PC-3 (cell line): ENCODE measurements around the gene ANXA7. TPM values are rescaled to one million over a fixed set of nuclear protein-coding genes. Genes with fewer than 3 reads are reported as not detected.

Source experiments
- ATAC-seq: fragments of 200-7000 bp; cut with Tn5 transposase; 2 replicates; pipeline ENCODE4 v1.9.1; 2020; ENCODE audit warnings: mild to moderate bottlenecking, moderate library complexity
- BruUV-seq: library from RNA; stranded (reverse); fragments of 400-500 nt; replicated peaks from 2 replicates; lab custom pipeline; 2021; lab: Mats Ljungman, UMichigan
- CTCF ChIA-PET: fragments of 300-600 bp; sonication (Branson Sonifier 250); formaldehyde crosslinking; loops from one replicate; lab custom pipeline; 2022; ENCODE audit warnings: antibody characterized with exemption; lab: Charles Lee
- POLR2A ChIA-PET: fragments of 300-600 bp; sonication (Branson Sonifier 250); formaldehyde crosslinking; loops from one replicate; lab custom pipeline; 2022; ENCODE audit warnings: antibody characterized with exemption; ENCODE audit not compliant: unreplicated experiment; lab: Charles Lee
- DNase-seq: peaks from one replicate; pipeline ENCODE4 v3.0.0-alpha.2; 2015
- H2AFZ ChIP-seq: fragments of 300-600 bp; sonication (generic); 2 replicates; pipeline ENCODE4 v1.6.0; 2016; ENCODE audit warnings: antibody characterized with exemption, low read length
- H3F3A ChIP-seq: fragments of 300-600 bp; sonication (generic); one replicate; pipeline ENCODE4 v1.6.0; 2017; ENCODE audit warnings: antibody characterized with exemption, low read length, control low read depth, mild to moderate bottlenecking; ENCODE audit not compliant: unreplicated experiment
- H3K27ac ChIP-seq: fragments of 300-600 bp; sonication (generic); 2 replicates; pipeline ENCODE4 v1.5.1; 2016; ENCODE audit warnings: mild to moderate bottlenecking, low read length
- H3K27me3 ChIP-seq: fragments of 300-600 bp; sonication (generic); 2 replicates; pipeline ENCODE4 v1.6.1; 2016; ENCODE audit warnings: low read length, mixed read lengths
- H3K36me3 ChIP-seq: fragments of 300-600 bp; sonication (generic); 2 replicates; pipeline ENCODE4 v1.6.1; 2016; ENCODE audit warnings: low read depth, mixed run types, low read length, mixed read lengths
- H3K4me1 ChIP-seq: fragments of 300-600 bp; sonication (generic); 2 replicates; pipeline ENCODE4 v1.5.1; 2016; ENCODE audit warnings: low read length; ENCODE audit not compliant: insufficient read depth
- H3K4me2 ChIP-seq: fragments of 300-600 bp; sonication (generic); 2 replicates; pipeline ENCODE4 v1.6.0; 2016; ENCODE audit warnings: low read length
- H3K4me3 ChIP-seq: fragments of 300-600 bp; sonication (generic); 2 replicates; pipeline ENCODE4 v1.5.1; 2016; ENCODE audit warnings: mild to moderate bottlenecking, low read length, mixed read lengths
- H3K79me2 ChIP-seq: fragments of 300-600 bp; sonication (generic); 2 replicates; pipeline ENCODE4 v1.6.1; 2017; ENCODE audit warnings: low read length, mixed read lengths
- H3K9ac ChIP-seq: fragments of 300-600 bp; sonication (generic); 2 replicates; pipeline ENCODE4 v1.6.0; 2016; ENCODE audit warnings: mild to moderate bottlenecking, low read length
- H3K9me2 ChIP-seq: fragments of 300-600 bp; sonication (generic); replicated peaks from 2 replicates; pipeline ENCODE4 v1.6.1; 2016; ENCODE audit warnings: mixed run types, low read length, mixed read lengths
- H3K9me3 ChIP-seq: fragments of 300-600 bp; sonication (generic); 2 replicates; pipeline ENCODE4 v1.6.1; 2016; ENCODE audit warnings: low read length, mixed read lengths
- H4K20me1 ChIP-seq: fragments of 300-600 bp; sonication (generic); 2 replicates; pipeline ENCODE4 v1.6.1; 2016; ENCODE audit warnings: low read length, mixed read lengths
- CTCF ChIP-seq: fragments of 300-600 bp; sonication (generic); conservative IDR thresholded peaks from 2 replicates; pipeline ENCODE4 v1.5.1; 2017; ENCODE audit warnings: antibody characterized with exemption, low read depth, mild to moderate bottlenecking, low read length
- EZH2 ChIP-seq: fragments of 300-600 bp; sonication (generic); IDR thresholded peaks from one replicate; pipeline ENCODE4 v1.6.1; 2017; ENCODE audit warnings: antibody characterized with exemption, mild to moderate bottlenecking, low read length; ENCODE audit not compliant: unreplicated experiment
- EZH2phosphoT487 ChIP-seq: fragments of 300-600 bp; sonication (generic); IDR thresholded peaks from 2 replicates; pipeline ENCODE4 v1.6.1; 2018; ENCODE audit warnings: mild to moderate bottlenecking, antibody characterized with exemption, low read length, borderline replicate concordance
- intact Hi-C: fragments of 100-400 bp; cut with micrococcal nuclease; formaldehyde crosslinking; loops from 2 replicates; pipeline ENCODE4 v1.9.0; 2023
- total RNA-seq: library from RNA; depleted of rRNA; stranded (reverse); fragments of >200 nt; gene quantifications from 2 replicates; pipeline ENCODE4 v1.2.3, GENCODE V29; 2014

The ANXA7 gene
- total RNA-seq, 1 experiment from 2014 or later: 561 TPM

GRCh38 chr10:73410897-73411296 is 3.0 kb downstream of the ANXA7 start:
- Histone ChIP-seq H4K20me1 (peaks cover 53% of the 10 kb centered on the region), H3K4me2 (peak overlapping the region; percentile 75; the same call in 1 of the 2 replicates), H3K79me2 (peaks cover 79% of the 10 kb centered on the region), H3K9me3 (no peaks in the 10 kb centered on the region), H3K27me3 (no peaks in the 10 kb centered on the region), H3K9ac (no peak overlapping the region), H3K4me1 (peaks cover 54% of the 10 kb centered on the region), H3K4me3 (no peak overlapping the region), H3K36me3 (peaks cover 26% of the 10 kb centered on the region), H3K27ac (no peak overlapping the region), H3K9me2 (no peaks in the 10 kb centered on the region), H3F3A (peaks cover 8% of the 10 kb centered on the region), H2AFZ (no peak overlapping the region)
- no TSS peak for BruUV-seq
- DNase-seq (no peak), ATAC-seq (no peak)
- TF ChIP-seq CTCF (no peak), EZH2phosphoT487 (no peak)
- CTCF ChIA-PET: no interaction called here
- POLR2A ChIA-PET: interaction anchor here (0.9 kb wide), 1 partner anchor 54 kb away, joined by 3 read pairs; no protein-coding TSS in a partner anchor
- intact Hi-C loops: loop anchor here (10.0 kb wide), 1 partner anchor 334 kb away; the partner anchor contains the start of gene SEC24C

- Histone ChIP-seq H3F3A (peaks cover 8% of the 10 kb centered on the region), H3K36me3 (peaks cover 28% of the 10 kb centered on the region), H2AFZ (no peak overlapping the region), H3K9me2 (no peaks in the 10 kb centered on the region), H3K9me3 (no peaks in the 10 kb centered on the region), H3K27me3 (no peaks in the 10 kb centered on the region), H3K79me2 (peaks cover 98% of the 10 kb centered on the region), H3K9ac (no peak overlapping the region), H3K4me3 (peak overlapping the region; percentile 5; the same call in 1 of the 2 replicates), H4K20me1 (peaks cover 64% of the 10 kb centered on the region), H3K4me1 (peaks cover 42% of the 10 kb centered on the region), H3K4me2 (peak overlapping the region; percentile 75), H3K27ac (no peak overlapping the region)
- intact Hi-C loops: no loop called here
- POLR2A ChIA-PET: interaction anchor here (0.6 kb wide), 1 partner anchor 99 kb away, joined by 10 read pairs; no protein-coding TSS in a partner anchor
- TF ChIP-seq EZH2: no peak
- no peak for TF ChIP-seq CTCF
- no peak for TF ChIP-seq EZH2phosphoT487
- no TSS peak for BruUV-seq
- no peak for ATAC-seq
- CTCF ChIA-PET: no interaction called here
- peak; percentile 42 for DNase-seq
Measured at GRCh38 chr10:73408978-73409521, 4.8 kb downstream of the ANXA7 start.

GRCh38 chr10:73408061-73408460 is 5.8 kb downstream of the ANXA7 start:
- CTCF ChIA-PET: no interaction called here
- no peak overlapping the region for H2AFZ ChIP-seq
- H3K4me1 ChIP-seq: peaks cover 42% of the 10 kb centered on the region
- TF ChIP-seq CTCF: no peak
- no peak for TF ChIP-seq EZH2phosphoT487
- no peak for TF ChIP-seq EZH2
- no peak overlapping the region for H3K9ac ChIP-seq
- H3K79me2 ChIP-seq: peaks cover 100% of the 10 kb centered on the region
- H3K9me2 ChIP-seq: no peaks in the 10 kb centered on the region
- peaks cover 6% of the 10 kb centered on the region for H3F3A ChIP-seq
- DNase-seq (peak; percentile 80), ATAC-seq (no peak)
- intact Hi-C loops: no loop called here
- BruUV-seq: no TSS peak
- no peaks in the 10 kb centered on the region for H3K9me3 ChIP-seq
- H4K20me1 ChIP-seq: peaks cover 74% of the 10 kb centered on the region
- no peak overlapping the region for H3K27ac ChIP-seq
- H3K4me3 ChIP-seq: no peak overlapping the region
- H3K36me3 ChIP-seq: peaks cover 37% of the 10 kb centered on the region
- peak overlapping the region; percentile 75 for H3K4me2 ChIP-seq
- POLR2A ChIA-PET: interaction anchor here (0.5 kb wide), 1 partner anchor 87 kb away, joined by 3 read pairs; no protein-coding TSS in a partner anchor
- H3K27me3 ChIP-seq: no peaks in the 10 kb centered on the region
